ENCODE data around the gene RAB14. TPM values are rescaled to one million over a fixed set of nuclear protein-coding genes. Genes with fewer than 3 reads are reported as not detected.

RAB14 gene
- total RNA-seq, 2 experiments from 2014 or later: 54.3 to 55.5 TPM

GRCh38 chr9:121185178-121185745 lies 16.4 kb downstream of the RAB14 start:
- H3K4me1 Mint-ChIP-seq (ENCODE audit: low read depth): peaks cover 67% of the 10 kb centered on the region
- no peaks in the 10 kb centered on the region for H3K27me3 Mint-ChIP-seq
- ATAC-seq (peak; percentile 14), DNase-seq (no peak)
- H3K27ac Mint-ChIP-seq: peak overlapping the region; percentile 71
- H3K9me3 Mint-ChIP-seq: no peaks in the 10 kb centered on the region
- H3K36me3 Mint-ChIP-seq (ENCODE audit: low read depth): peaks cover 49% of the 10 kb centered on the region
- CTCF ChIA-PET: interaction anchor here (1.3 to 3.2 kb wide), 5 partner anchors 16 to 127 kb away, joined by 3 to 18 read pairs (median 4); no protein-coding TSS in a partner anchor
- intact Hi-C loops (cut with micrococcal nuclease): no loop called here
- TF ChIP-seq CTCF (IDR thresholded peaks at IDR 0.05): no peak
- POLR2A ChIA-PET: interaction anchor here (0.8 to 2.5 kb wide), 4 partner anchors 10 to 15 kb away, joined by 3 to 10 read pairs (median 4); no protein-coding TSS in a partner anchor
- H3K4me3 Mint-ChIP-seq: no peak overlapping the region

- no peak for ATAC-seq
- no peaks in the 10 kb centered on the region for H3K9me3 Mint-ChIP-seq
- H3K4me1 Mint-ChIP-seq (ENCODE audit: low read depth): peaks cover 64% of the 10 kb centered on the region
- H3K27me3 Mint-ChIP-seq: no peaks in the 10 kb centered on the region
- ChIA-PET CTCF (interaction anchor here (0.7 to 3.2 kb wide), 5 partner anchors 10 to 109 kb away, joined by 3 to 18 read pairs (median 5); no protein-coding TSS in a partner anchor), POLR2A (interaction anchor here (0.7 to 2.5 kb wide), 6 partner anchors 9 to 25 kb away, joined by 3 to 10 read pairs (median 4); partner anchors contain the start of gene RAB14)
- H3K36me3 Mint-ChIP-seq (ENCODE audit: low read depth): peaks cover 54% of the 10 kb centered on the region
- H3K27ac Mint-ChIP-seq: peak overlapping the region; percentile 80
- intact Hi-C loops (cut with micrococcal nuclease): no loop called here
- no peak for DNase-seq
- H3K4me3 Mint-ChIP-seq: no peak overlapping the region
- no peak for TF ChIP-seq CTCF (IDR thresholded peaks at IDR 0.05)
Observed at GRCh38 chr9:121184463-121184862, 17.2 kb downstream of the RAB14 start.

GRCh38 chr9:121183666-121184423 lies 17.8 kb downstream of the RAB14 start:
- no peak for DNase-seq

GRCh38 chr9:121182989-121183388 lies 18.7 kb downstream of the RAB14 start:
- CTCF ChIA-PET: interaction anchor here (1.7 kb wide), 1 partner anchor 11 kb away, joined by 7 read pairs; no protein-coding TSS in a partner anchor
- Mint-ChIP-seq H3K4me3 (no peak overlapping the region), H3K36me3 (ENCODE audit: low read depth) (peaks cover 56% of the 10 kb centered on the region), H3K9me3 (no peaks in the 10 kb centered on the region), H3K27me3 (no peaks in the 10 kb centered on the region), H3K27ac (peak overlapping the region; percentile 80), H3K4me1 (ENCODE audit: low read depth) (peaks cover 54% of the 10 kb centered on the region)
- no peak for ATAC-seq
- DNase-seq: no peak
- intact Hi-C loops (cut with micrococcal nuclease): no loop called here
- POLR2A ChIA-PET: interaction anchor here (1.5 kb wide), 1 partner anchor 10 kb away, joined by 3 read pairs; no protein-coding TSS in a partner anchor
- TF ChIP-seq CTCF (IDR thresholded peaks at IDR 0.05): no peak

More at GRCh38 chr9:121183666-121184423, 17.8 kb downstream of the RAB14 start:
- TF ChIP-seq CTCF (IDR thresholded peaks at IDR 0.05): no peak
- ChIA-PET POLR2A (interaction anchor here (0.7 to 2.5 kb wide), 6 partner anchors 8 to 25 kb away, joined by 3 to 10 read pairs (median 4); partner anchors contain the start of gene RAB14), CTCF (interaction anchor here (0.7 to 3.2 kb wide), 5 partner anchors 11 to 108 kb away, joined by 3 to 18 read pairs (median 5); no protein-coding TSS in a partner anchor)
- peaks cover 58% of the 10 kb centered on the region for H3K4me1 Mint-ChIP-seq (ENCODE audit: low read depth)
- no peaks in the 10 kb centered on the region for H3K27me3 Mint-ChIP-seq
- intact Hi-C loops (cut with micrococcal nuclease): no loop called here
- no peak for ATAC-seq
- H3K9me3 Mint-ChIP-seq: no peaks in the 10 kb centered on the region
- peak overlapping the region; percentile 80 for H3K27ac Mint-ChIP-seq
- peaks cover 54% of the 10 kb centered on the region for H3K36me3 Mint-ChIP-seq (ENCODE audit: low read depth)
- no peak overlapping the region for H3K4me3 Mint-ChIP-seq

Data from activated CD8-positive, alpha-beta T cell treated with anti-CD3 and anti-CD28 coated beads for 36 hours (primary cell).